Fibroblast of the aortic adventitia (primary cell): Measurements from ENCODE around the gene SASH1. TPM values are rescaled to one million over a fixed set of nuclear protein-coding genes. Genes with fewer than 3 reads are reported as not detected.

Source experiments
- DNase-seq: peaks from one replicate; pipeline ENCODE4 v3.0.0-alpha.2; 2010; ENCODE audit warnings: low read depth
- H3K4me3 ChIP-seq: 2 replicates; pipeline ENCODE4 v1.5.1; 2011; ENCODE audit warnings: low read depth, mild to moderate bottlenecking, control low read depth, low read length, moderate library complexity
- total RNA-seq: library from RNA; depleted of rRNA; stranded (reverse); fragments of >200 nt; gene quantifications from 2 replicates; pipeline ENCODE4 v1.2.3, GENCODE V29; 2012; ENCODE audit warnings: low replicate concordance
- TF ChIP-seq, protein P1 (sequence below): IDR thresholded peaks from 2 replicates; pipeline ENCODE4 v1.5.1; 2011; ENCODE audit warnings: mild to moderate bottlenecking, low read length, control low read depth, inconsistent platforms; ENCODE audit not compliant: insufficient read depth

The SASH1 gene
- total RNA-seq, 1 donor, result 59.5 TPM

DNA sequence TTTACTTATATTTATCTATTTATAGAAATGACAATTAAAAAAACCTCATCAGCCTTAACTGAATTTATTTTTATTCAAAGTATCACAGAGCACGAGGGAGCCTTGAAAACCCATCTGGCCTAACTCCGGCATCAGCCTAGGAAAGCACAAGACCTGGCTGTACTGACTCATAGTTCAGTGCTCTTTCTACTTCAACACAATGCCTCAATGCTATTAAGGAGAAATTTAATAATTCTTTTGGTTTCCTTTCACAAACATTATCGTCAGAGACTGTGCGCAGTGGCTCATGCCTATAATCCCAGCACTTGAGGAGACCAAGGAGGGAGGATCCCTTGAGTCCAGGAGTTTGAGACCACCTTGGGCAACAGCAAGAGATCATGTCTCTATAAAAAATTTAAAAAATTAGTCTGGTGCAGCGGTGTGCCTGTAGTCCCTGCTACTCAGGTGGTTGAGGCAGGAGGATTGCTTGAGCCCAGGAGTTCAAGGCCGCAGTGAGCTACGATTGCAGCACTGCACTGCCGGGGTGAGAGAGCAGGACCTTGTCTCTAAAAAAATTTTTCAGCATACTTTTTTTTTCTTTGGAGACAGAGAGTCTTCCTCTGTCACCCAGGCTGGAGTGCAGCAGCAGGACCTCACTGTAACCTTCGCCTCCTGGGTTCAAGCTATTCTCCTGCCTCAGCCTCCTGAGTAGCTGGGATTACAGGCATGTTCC, 1.9 kb upstream of the SASH1 start:
- H3K4me3 ChIP-seq, result no peak overlapping the region
- DNase-seq, result no peak
- TF ChIP-seq, protein P1, sequence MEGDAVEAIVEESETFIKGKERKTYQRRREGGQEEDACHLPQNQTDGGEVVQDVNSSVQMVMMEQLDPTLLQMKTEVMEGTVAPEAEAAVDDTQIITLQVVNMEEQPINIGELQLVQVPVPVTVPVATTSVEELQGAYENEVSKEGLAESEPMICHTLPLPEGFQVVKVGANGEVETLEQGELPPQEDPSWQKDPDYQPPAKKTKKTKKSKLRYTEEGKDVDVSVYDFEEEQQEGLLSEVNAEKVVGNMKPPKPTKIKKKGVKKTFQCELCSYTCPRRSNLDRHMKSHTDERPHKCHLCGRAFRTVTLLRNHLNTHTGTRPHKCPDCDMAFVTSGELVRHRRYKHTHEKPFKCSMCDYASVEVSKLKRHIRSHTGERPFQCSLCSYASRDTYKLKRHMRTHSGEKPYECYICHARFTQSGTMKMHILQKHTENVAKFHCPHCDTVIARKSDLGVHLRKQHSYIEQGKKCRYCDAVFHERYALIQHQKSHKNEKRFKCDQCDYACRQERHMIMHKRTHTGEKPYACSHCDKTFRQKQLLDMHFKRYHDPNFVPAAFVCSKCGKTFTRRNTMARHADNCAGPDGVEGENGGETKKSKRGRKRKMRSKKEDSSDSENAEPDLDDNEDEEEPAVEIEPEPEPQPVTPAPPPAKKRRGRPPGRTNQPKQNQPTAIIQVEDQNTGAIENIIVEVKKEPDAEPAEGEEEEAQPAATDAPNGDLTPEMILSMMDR, result no peak

DNA sequence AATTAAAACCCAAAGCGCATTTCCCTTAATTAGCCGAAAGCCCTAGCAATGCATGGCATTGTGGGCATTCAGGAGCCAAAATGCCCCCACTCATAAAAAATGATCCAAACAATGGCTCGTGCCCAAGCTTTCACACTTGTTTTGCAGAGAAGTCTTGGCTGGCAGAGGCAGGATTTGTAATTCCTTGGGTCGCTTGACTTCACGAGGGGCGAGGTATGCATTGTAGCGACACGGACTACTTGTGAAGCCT, 613 bp upstream of the SASH1 start:
- DNase-seq, result no peak
- peak overlapping the region; percentile 85 for H3K4me3 ChIP-seq
- TF ChIP-seq, protein P1, result no peak

DNA sequence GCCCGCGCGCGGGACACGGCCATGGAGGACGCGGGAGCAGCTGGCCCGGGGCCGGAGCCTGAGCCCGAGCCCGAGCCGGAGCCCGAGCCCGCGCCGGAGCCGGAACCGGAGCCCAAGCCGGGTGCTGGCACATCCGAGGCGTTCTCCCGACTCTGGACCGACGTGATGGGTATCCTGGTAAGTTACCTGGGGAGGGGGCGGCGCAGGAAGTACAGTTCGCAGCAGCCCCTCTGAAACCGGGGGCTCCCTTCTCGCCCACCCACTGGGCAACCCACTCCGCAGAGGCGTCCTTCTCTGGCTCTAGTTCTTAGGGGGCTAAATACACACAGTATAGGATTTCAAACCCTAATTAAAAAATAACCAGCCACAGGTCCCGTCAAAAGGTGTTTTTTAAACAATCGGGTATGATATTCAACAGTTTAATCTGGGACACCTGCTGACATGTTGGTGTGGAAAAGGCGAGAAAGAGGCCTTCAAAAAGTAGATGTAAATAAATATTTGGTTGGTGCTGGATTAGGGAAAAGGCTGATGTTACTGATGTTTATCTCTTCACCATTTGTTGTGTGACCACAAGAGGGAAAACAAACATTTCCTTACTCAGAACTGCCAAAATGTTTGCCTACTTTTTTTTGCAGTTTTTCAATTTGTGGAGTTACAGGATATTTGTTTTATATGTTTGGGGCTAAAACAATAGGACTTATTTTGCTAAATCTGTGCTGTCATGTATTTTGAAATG, 577 bp downstream of the SASH1 start:
- DNase-seq, result no peak
- H3K4me3 ChIP-seq, result peak overlapping the region; percentile 85
- TF ChIP-seq, protein P1, result no peak

DNA sequence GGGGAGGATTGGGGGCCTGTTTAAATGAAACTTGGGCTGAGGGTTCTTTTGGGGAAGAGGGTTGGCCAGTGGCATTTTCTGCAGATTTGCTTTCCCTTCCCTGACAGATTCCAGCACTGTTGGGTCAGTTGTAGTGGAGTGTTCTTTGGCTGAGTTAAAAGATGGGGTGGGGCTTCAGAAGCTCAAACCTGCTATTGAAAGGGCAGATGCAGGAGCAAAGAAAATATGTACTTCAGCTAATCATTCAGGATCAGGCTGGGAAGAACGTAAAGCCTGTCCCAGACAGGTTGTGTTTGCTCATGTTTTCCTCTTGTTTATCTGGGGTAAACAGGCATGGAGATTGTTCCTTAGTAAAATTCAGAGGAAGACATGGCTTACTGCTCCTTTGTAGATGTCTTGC, 2.5 kb downstream of the SASH1 start:
- TF ChIP-seq, protein P1, result no peak
- no peak for DNase-seq
- H3K4me3 ChIP-seq, result peak overlapping the region; percentile 3

DNA sequence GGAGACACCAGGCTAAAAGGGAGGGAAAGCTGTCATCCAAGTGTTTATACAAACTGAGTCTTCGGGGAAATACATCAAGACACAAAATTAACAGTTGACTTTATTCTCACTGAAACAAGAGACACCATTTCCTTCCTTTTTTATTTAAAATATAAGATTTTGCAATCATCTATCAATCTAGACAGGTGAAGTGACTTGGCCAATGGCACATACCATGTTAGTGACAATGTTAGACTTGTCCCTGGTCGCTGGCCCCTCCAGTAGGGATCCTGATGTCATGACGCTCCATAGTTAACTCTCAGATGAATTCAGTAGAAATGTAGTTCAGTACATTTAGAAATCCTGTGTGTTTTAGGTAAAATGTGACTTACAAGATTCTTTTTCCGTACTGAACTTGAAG, 2.9 kb downstream of the SASH1 start:
- no peak overlapping the region for H3K4me3 ChIP-seq
- TF ChIP-seq, protein P1, result no peak
- DNase-seq, result no peak

DNA sequence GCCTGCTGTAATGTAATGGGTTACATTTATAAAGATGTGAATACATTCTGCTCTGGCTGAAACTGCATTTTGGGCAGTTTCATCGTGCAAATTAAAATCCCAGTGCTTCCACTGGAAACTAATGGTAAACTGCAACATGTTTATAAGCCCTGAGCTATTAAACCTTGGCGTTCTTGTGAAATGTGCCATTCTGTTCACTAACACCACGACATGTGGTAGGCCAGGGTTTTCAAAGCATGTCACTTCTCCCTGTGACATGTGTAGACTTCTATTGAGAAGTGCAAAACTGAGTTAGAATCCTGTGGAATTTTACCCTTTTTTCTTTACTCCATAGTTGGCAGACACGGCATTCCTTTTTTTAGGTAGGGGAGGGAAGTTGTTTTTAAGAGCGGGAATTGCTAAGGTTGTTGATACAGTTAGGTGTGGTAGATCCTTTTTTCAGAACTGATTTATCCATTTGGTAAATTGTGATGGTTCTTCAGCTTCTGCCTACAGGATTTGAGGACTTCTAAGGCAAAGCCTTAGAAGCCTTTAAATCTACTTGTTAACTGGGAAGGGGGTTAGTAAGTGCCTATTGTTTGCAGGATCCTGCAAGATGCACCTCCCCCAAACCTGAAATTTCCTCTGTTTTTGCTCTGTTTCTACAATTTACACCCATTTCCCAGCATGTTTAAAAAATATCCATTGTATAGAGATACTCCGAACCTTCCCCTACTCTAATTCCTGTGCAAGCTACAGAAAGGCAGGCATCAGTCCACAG, 4.2 kb downstream of the SASH1 start:
- H3K4me3 ChIP-seq, result no peak overlapping the region
- TF ChIP-seq, protein P1, result no peak
- DNase-seq, result no peak
